ENCODE measurements around the gene B4GALNT1. TPM values are rescaled to one million over a fixed set of nuclear protein-coding genes. Genes with fewer than 3 reads are reported as not detected.
"Not testable (repeated sequence)": the region's sequence is repeated elsewhere in the genome, so short reads cannot be mapped to it uniquely, and the experiment has no call there.

Gene B4GALNT1
- polyA plus RNA-seq, 4 donors, result 0.82 to 1.2 (median 0.93) TPM

DNA sequence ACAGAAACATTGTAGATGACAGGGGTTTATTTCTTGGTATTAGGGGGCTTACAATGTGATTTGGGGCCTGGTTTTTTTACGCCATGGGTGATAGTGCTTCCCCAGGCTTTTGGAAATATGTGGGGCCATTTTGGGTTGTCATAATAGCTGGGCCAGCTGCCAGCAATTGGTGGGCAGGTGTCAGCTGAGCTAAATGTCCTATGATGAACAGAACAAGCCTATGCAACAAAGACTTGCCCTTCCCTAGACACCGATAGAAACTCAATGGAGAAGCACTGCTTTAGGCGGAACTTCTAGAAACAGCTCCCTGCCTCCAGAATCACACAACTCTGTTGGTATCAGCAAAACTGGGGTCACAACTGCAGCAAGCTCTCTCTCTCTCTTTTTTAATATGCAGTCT, 5.1 kb upstream of the B4GALNT1 start:
- DNase-seq (ENCODE audit: low read depth in 4 of 4, low spot score in 3 of 4), result no peak

DNA sequence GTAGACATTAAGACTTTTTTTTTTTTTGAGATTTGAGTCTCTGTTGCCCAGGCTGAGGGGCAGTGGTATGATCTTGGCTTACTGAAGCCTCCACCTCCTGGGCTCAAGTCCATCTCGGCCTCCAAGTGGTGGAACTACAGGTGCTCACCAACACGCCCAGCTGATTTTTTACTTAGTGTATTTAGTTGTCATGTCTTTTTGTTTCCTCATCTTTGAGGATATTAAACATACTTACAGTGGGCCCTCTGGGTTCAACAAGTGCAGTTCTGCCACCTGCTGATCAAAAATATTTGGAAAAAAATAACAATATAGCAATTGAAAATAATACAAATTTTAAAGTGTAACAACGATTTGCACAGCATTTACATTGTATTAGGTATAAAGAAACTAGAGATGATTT, 4.4 kb upstream of the B4GALNT1 start:
- DNase-seq (ENCODE audit: low read depth in 4 of 4, low spot score in 3 of 4), result no peak

DNA sequence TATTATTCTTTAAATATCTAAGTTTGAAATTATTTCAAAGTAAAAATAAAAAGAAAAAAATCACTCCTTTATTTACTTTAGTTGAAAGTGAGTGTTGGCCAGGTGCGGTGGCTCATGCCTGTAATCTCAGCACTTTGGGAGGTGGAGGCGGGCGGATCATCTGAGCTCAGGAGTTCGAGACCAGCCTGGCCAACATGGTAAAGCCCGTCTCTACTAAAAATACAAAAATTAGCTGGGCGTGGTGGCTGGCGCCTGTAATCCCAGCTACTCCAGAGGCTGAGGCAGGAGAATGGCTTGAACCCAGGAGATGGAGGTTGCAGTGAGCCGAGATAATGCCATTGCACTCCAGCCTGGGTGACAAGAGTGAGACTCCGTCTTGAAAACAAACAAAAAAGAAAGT, 3.7 kb upstream of the B4GALNT1 start:
- DNase-seq (ENCODE audit: low read depth in 4 of 4, low spot score in 3 of 4), result not testable (repeated sequence)

DNA sequence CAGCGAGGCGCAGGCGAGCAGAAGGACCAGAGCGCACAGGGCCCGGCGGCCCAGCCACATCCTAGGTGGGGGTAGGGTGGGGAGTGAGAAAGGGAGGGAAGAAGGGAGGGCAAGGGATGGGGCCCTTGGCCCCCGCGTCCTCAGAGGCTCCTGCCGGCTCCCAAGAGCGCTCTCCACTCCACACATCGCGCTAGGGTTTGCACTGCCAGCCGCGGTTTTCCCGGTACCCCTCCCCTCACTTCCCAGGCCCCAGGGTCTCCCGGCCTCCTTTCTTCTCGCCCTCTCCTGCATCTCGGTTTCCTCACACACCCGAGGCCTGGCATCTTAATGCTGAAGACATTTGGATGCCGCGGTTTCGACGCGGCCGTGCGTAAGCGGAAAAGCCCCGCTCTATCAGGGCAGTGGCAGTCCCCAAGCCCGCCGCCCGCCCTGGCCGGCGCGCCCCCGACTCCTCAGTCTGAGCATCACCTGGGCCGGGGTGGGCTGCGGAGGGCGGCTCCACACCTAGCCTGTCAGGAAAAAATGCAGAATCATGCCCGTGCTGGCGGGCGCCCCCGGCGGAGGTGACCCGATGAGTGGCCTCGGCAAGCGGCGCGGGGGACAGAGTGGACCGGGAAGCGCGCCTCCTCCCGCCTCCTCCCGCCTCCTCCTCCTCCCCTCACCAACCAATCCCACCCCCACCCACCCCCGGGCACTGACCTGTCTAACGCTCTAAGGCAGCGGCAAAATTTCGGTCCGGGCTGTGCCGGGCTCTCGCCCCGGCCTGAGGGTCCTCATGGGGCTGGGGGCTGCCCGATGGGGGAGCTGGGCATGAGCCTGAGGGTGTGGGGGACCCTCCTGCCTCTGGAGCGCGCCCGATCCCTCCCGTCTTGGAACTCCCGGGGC, 686 bp downstream of the B4GALNT1 start:
- DNase-seq (ENCODE audit: low read depth in 4 of 4, low spot score in 3 of 4), result no peak

DNA sequence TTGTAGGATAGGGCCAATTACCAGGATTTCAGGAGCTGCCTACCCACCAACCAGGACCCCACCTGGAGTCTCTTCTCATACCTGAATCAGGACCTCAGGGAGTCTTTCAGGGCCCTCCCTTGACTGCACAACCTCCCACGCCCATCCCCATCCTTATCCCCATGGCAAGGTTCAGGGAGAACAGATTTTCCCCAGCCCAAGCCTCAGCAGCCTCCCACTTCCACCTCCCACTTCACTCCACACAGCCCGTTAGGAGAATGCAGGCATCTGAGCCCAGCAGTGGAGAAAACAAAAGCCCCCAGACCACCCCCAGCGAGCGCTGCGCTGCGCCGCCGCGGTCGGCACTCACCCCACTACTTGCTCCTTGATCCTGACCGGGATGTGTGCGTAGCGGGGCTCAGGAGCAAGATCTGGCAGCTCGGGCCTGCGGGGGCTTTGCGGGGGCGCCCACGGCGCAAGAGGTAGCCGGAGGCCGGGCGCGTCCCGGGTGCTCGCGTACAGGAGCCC, 1.4 kb downstream of the B4GALNT1 start:
- DNase-seq (ENCODE audit: low read depth in 4 of 4, low spot score in 3 of 4), result no peak

DNA sequence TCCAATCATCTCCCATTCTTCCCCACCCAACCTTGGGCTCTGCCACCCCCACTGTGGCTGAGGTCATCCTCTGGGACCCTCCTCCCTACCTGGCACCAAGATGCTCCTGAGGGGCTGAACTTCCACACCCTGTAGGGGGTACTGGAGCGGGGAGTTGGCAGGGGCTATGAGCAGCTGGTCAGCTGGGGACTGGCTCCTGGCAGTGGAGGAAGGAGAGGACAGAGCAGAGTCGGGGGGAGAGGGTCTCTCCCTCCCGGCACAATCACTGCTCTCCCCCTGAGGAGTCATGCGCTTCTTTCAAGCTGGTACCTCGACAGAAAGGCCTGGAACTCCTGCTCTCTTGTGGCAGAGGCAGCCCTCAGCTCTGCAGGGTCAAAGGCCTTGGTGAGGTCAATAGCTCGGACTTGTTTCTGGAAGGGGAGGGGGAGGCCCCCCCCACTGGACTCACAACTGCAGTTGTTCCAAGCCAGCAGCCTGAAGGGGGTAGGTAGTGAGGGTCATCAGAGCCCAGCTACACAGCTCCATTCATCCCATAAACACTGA, 2.0 kb downstream of the B4GALNT1 start:
- DNase-seq (ENCODE audit: low read depth in 4 of 4, low spot score in 3 of 4), result no peak

DNA sequence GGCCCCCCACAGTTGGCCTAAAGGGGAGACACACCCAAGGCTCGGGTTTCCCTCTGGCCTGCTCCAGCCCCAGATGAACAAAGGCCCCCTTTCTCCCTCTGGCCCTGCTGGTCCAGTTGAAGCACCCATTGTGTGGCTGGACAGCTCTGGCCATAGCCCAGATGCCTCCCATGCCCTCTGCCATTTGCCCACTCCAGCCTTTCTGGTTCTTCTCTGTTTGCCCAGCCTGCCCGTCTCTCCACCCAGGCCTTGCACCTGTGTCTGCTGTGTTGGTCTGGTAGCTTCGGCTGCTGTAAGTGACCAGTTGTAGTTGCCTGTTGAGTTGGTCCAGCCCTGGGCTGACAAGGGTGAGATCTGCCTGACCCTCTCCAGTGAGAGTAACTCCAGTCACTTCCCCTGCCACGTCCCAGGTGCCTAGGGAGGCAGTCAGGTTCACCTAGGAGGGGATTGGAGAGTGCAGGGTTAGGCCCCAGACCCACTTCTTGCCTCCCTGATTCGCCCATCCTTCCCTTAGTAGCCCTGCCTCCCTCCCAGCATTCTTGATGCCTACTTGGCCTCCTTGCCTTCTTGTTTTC, 3.0 kb downstream of the B4GALNT1 start:
- no peak for DNase-seq (ENCODE audit: low read depth in 4 of 4, low spot score in 3 of 4)

DNA sequence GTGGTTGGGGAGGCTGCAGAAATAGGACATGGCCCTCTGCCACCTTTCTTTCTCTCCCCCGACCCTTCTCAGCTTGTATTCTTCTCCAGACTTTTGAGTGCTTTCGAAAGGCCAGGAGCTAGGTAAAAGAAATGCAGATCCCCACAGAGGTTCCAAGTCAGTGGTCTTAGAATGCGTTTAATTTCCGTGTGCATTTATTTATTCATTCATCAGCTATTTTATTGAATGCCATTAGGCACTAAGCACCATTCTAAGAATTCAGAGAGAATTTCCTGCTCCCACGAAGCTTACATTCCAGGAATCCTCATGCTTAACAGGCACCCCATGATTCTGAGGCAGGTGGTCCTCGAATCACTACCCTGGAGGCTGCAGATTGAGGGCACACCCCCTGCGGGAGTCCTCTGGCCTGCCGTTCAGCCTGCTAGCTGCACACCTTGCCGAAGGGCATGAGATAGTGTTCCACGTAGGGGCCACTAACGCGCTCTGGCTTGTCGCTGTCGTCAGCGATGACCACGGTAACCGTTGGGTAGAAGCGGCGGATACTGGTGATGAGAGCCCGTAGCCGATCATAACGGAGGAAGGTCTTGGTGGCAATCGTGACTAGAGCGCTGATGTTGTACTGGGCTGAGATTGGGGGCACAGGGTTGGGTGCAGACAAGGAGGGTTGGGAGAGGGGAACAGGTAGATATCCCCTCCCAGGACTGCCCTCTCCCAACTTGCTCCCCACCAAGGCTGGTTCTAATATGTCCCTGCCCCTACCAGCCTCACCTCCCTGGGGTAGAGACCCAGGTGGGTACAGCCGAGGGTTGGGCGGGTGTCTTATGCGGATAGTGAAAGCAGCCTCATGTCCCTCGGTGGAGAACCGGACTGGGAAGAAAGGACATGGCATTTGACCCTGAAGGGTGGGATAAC, 4.5 kb downstream of the B4GALNT1 start:
- DNase-seq (ENCODE audit: low read depth in 4 of 4, low spot score in 3 of 4), result no peak

DNA sequence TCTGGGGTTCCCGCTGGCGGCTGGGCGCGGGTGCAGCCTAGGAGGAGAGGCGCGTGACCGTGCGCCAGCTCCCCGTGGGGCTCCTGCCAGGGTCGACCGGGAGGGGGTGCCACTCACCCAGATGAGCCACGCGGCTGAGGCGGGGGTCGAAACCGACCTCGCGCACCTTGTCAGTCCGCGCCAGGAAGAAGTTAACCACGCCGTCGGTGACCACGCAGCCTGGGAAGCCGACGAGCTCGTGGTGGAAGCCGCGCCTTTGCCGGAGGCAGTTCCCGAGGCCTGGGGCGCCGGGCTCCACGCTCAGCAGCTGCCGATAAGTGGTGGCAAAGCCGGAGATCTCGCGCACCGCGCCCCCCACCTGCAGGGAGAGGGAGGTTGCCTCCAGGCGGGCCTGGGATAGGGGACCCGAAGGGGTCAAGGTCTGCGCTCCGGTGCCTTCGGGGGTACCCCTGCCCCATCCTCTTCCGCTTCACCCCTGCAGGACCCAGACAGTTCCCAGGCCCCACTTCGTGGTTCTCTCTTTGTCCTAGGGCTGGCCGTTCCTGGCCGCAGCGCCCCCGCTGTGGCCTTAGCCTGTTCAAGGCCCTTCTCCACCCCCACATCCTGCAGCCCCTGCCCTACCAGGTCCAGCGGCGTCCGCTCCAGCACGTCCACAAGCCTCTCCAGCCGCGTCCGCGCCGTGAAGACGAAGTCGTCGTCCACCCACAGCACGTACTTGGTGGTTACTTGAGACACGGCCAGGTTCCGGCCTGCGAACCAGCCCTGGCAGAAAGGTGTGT, 5.3 kb downstream of the B4GALNT1 start:
- DNase-seq (ENCODE audit: low read depth in 4 of 4, low spot score in 3 of 4), result no peak

DNA sequence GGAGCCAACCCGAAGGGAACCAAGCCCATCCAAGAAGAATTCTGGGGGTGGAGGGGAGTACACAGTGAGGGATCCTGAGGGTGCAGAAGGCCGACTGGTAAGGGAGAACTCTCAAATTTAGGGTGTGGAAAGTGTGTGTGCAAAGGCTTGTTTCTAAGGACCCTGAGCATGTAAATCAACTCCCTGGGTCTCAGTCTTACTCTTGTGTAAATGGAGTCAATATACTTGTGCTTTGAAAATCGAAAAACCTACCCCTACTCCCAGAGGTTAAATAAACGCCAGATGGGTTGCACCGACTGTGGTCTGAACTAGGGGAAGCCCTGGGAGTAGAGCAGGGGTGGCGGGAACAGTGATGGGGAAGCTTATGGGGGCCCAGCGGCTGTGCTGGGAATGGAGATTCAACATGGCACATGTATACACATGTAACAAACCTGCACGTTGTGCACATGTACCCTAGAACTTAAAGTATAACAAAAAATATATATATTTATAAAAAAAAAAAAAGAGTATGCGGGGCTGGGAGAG, 6.0 kb downstream of the B4GALNT1 start:
- DNase-seq (ENCODE audit: low read depth in 4 of 4, low spot score in 3 of 4), result no peak

DNA sequence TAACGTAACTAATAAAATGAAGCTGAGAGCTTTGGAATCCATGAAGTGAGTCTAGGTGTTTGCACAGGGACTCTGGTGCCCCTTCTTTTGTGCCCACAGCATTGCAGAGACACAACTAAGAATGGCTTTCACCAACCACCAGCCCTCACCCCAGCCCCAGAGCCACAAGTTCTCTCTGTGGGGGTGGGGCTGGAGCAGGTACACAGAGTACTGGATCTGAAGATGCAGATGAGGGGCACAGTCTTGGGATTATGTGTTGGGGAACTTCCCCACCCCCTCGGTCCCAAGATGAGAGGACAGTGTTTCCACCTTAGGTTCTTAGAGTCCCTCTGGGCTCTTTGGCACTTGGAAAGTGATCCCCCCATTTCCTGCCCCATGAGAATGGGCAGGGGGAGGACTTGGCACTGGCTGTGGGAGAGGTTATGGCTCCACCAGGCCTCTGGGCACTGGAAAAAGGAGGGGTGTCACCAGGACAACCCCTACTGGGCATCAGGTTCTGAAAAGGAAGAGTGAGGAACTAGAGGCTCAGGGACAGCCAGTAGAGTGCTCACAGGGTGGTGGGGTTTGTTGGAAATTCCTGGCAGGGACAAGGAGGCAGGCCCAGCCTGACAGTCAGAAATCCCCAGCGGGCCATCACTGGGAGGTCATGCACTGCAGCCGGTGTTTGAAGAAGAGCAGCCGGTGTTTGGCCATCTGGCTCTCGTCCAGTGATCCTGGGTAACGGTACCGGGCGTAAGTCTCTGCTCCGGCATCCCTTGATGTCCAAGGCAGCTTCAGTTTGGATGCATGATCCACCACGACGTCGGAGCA, 6.7 kb downstream of the B4GALNT1 start:
- DNase-seq (ENCODE audit: low read depth in 4 of 4, low spot score in 3 of 4), result no peak

DNA sequence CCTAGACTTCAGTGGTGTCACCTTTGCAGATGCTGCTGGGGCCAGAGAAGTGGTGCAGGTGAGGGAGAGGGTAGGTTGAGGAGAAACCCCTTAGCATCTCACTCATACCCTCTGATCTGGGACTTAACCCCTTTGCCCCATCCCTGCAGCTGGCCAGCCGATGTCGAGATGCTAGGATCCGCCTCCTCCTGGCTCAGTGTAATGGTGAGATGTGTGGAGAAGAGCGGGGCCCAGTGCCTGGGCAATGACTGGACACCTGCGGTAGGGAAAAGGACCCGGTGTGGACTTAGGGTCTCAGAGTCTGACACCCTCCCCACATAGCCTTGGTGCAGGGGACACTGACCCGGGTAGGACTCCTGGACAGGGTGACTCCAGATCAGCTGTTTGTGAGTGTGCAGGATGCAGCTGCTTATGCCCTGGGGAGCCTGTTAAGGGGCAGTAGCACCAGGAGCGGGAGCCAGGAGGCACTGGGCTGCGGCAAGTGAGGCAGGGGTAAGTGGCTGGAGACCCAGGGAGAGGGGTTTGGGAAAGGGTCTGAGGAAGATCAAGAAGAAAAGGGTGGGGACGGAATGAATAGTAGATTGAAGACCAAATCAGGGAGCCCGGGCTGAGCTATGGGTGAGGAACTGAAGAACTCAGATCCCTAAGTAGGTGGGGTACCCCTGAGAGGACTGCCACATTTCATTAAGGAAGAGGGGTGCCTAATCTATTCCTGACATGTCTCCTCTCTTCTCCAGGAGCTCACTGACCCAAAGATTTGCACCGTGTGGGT, 7.6 kb downstream of the B4GALNT1 start:
- no peak for DNase-seq (ENCODE audit: low read depth in 4 of 4, low spot score in 3 of 4)

DNA sequence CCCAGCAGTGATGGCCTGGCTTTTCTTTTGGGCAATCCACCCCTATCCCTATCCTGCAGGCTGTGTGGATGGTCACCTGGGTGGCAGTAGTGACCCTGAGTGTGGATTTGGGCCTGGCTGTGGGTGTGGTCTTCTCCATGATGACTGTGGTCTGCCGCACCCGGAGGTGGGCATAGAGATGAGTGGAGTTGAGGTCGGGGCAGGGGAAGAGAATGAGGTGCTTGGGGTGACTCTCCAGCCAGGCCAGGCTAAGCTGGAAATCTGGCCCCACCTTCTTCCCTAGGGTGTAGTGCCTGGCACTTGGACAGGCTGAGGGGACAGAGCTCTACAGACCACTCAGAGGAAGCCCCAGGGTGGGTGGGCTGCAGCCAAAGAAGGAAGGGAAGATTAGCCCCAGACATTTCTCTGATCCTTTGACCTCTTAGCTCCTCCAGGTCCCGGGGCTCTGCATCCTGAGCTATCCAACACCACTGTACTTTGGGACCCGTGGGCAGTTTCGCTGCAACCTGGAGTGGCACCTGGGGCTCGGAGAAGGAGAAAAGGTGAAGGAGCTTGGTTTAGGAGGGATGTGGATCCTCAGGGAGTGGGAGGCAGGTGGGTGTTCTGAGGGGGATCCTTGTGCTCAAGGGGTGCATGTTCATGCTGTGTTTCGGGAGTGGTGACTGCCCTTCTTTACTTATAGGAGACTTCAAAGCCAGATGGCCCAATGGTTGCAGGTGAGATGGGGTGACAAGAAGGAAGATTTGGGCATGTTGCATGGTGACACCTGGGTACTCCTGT, 8.4 kb downstream of the B4GALNT1 start:
- no peak for DNase-seq (ENCODE audit: low read depth in 4 of 4, low spot score in 3 of 4)

DNA sequence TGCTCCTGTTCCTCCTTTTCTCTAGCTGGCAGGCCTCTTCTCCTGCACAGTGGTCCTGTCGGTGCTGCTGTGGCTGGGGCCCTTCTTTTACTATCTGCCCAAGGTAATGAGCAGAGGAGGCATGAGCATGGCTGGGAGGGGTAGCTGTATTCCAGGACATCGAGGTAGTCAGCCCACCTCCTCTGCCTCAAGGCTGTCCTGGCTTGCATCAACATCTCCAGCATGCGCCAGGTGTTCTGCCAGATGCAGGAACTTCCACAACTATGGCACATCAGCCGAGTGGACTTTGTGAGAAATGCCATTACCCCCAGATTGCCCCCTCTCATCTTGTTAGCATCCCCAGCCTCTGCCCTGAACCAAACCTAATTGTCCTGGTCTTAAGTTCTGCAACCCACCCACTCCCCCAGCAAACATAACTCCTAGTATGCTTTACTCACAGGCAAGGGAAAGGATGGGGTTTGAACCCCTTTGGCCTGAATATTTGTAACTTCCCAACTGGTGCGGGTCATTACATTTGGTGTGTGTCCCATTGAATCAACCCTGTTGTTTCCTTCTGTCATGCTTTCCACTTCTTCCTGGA, 9.1 kb downstream of the B4GALNT1 start:
- no peak for DNase-seq (ENCODE audit: low read depth in 4 of 4, low spot score in 3 of 4)

DNA sequence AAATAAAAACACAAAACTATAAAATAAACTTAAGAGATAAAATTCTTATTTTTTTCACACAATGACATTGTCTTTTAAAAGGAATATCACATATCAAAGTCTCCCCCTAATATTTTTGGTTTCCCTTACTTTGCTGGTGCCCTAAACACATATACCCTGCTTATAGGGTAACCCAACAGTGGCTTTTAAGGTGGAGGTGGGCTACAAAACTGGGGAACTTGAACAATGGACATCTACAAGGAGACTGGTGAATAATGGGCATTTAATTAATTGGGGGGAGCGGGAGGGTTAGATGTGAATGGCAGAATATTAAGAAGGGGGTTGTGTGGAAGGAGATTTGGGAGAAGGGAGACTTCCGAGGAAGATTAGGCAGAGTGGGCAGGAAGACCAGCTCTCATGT, 9.6 kb downstream of the B4GALNT1 start:
- no peak for DNase-seq (ENCODE audit: low read depth in 4 of 4, low spot score in 3 of 4)

DNA sequence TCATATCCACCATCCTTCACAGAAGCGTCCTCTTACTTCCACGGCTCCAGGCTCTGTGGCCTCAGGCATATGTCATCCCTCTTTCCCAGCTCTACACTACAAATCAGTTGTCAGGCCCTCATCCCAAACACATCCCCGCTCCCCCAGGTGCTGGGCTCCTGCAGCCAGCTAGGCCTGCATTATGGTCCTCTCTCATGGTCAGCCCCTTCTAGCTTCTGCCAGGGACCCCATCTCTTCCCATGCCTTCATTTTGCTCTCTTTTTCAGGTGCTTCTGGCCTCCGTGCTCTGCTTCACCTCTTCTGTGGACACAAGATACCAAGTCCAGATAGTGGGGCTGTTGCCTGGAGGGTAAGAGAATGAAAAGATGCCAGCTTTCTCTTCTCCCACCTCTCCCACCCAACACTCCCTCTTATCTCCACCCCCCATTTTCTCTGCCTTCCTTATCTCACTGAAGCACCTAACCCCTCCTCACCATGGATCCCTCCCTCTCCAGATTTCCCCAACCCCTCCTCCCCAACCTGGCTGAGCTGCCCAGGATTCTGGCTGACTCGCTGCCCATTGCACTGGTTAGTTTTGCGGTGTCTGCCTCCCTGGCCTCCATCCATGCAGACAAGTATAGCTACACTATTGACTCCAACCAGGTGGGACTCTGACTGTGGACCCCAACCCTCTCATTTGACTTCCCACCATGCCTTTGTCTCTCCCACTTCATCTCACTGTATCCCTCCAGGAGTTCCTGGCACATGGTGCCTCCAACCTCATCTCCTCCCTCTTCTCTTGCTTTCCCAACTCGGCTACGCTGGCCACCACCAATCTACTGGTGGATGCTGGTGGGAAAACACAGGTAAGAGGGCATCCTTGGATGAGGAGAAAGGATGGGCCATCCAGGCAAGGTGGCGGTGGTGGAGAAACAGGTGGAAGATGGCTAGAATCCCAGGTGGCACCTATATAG, 10.4 kb downstream of the B4GALNT1 start:
- DNase-seq (ENCODE audit: low read depth in 4 of 4, low spot score in 3 of 4), result no peak

Measured in right renal pelvis (tissue), 4 donors.